ENCODE measurements around the gene ACCS.

The ACCS gene

GRCh38 chr11:44043157-44043556 lies 22.9 kb upstream of the ACCS start:
- DNase-seq, result no peak

GRCh38 chr11:44046182-44046581 lies 19.9 kb upstream of the ACCS start:
- DNase-seq, result no peak

DNA sequence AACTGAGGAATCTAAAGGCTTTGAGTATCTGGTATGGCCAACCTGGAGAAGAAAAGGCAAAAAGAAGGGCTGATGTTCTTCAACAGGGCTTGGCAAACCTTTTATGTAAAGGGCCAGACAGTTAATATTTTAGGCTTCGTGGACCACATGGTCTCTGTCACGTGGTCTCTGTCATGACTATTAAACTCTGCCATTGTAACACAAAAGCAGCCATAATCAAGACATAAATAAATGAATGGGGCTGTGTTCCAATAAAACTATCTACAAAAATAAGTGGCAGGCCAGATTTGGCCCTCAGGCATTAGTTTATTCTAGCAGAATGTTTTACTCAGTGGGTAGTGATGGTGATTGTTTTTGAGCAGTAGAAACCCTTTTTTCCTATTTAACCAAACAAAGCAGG lies 18.8 kb upstream of the ACCS start:
- no peak for DNase-seq

GRCh38 chr11:44047931-44048431 lies 18.1 kb upstream of the ACCS start, which contains the start of gene ACCSL:
Gene ACCSL, plus strand, starts transcription at chr11:44047981. Its CDS starts 56 bp downstream, at chr11:44048037.
- peak; percentile 2 for DNase-seq

DNA sequence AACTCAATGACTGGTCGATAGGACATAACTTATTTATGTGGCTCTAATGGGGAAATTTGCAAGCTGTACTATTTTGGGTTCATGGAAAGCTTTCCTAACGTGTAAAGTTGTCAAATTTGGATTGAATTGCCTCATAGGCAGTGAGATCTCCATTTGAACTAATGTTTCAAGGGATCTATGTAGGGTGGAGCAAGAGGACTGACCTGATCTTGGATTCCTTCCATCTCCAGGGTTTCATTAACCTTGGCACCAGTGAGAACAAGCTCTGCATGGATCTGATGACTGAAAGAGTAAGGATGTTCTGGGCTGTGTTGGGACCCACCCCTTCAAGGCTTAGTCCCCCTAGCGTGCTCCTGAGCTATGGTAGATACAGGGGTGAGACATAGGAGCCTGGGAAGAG lies 16.2 kb upstream of the ACCS start:
- DNase-seq, result no peak

DNA sequence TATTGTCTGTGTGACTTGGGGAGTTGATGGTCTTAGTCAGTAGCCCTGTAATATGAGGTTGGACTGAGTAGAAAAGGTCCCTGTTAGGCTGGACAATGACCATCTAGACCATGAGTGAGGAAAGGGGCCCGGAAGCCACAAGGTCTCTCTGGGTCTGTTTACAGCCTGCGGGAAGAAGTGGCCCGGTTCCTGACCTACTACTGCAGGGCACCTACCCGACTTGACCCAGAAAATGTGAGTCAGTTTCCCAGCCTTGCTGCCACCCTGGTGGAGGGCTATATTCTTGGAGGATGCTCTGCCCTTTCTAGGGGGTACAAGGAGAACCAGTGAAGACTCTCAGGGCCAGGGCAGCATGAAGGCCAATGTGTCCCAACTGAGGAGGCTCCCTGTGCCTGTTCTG lies 14.9 kb upstream of the ACCS start:
- DNase-seq, result no peak

- no peak for DNase-seq
These were observed 8.7 kb upstream of the ACCS start for GRCh38 chr11:44057340-44057739.

- no peak for DNase-seq
These were observed 7.8 kb upstream of the ACCS start for GRCh38 chr11:44058275-44058674.

DNA sequence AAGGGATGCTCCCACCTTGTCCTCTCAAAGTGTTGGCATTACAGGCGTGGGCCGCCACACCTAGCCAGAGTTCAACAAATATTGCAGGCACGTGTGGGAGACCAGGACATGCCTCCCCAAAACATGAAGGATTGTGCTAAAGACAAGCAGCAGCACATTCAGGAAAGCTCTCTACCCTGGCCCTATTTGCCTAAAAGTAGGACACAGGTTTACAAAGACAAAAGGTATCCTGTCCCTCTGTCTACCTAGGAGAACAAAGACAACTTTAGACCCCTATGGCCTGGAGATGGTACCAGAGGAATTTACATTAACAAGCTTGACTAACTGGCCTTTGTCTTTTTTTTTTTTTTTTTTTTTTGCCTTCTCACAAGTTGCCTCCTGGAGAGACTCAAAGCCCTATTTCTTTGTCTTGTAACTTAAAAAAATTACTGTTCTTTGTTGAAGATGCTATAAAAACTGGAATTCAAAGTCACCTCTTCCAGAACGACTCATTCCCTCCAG lies 859 bp upstream of the ACCS start:
- DNase-seq, result no peak

DNA sequence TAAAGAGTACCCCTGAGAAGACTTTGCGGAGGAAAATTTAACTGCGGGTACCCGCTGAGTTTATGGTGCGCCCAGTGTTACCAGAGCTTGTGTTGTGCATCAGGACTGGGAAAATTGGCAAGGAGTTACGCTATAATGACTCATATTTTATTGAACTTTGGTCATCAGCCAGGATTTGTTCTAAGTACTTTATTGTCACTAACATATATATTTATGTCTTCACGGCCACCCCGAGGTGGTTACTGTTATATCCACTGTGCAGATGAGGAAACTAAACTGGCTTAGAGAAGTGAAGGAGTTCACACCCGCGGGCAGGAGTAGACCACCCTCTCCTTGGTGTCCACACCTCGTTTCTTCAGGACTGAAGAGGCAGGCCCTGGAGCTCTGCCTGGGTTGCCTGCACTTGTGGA lies 667 bp downstream of the ACCS start:
- DNase-seq, result no peak

- no peak for DNase-seq
These were observed 1.2 kb downstream of the ACCS start for GRCh38 chr11:44067266-44067665.

DNA sequence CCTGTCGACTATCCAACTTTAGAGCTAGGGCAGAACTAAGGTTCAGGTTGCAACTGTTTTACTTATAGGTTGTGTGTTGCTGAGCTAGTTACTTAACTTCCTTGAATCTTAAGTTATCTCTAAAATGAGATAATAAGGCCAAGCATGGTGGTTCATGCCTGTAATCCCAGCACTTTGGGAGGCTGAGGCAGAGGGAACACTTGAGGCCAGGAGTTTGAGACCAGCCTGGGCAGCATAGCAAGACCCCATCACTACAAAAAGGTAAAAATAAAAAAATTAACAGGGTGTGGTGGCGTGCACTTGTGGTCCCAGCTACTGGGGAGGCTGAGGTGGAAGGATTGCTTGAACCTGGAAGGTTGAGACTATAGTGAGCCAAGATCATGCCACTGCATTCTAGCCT lies 2.1 kb downstream of the ACCS start:
- DNase-seq, result no peak

DNA sequence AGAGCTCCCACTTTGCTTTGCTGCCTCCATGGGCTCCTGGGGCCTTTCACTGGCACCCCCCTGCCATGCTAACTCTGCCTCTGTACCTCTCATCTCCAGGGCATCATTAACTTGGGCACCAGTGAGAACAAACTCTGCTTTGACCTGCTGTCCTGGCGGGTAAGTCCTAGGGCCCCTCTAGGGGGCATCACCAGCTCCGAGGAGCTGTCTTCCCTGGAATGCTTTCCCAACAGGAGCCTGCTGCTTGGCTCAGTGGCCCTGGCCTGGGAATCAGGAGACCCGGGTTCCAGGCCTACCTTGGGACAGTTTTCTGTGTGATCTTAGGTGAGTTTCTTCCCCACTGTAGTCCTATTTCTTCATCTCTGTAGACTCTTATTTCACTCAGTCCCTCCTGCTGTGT lies 5.1 kb downstream of the ACCS start:
- DNase-seq, result no peak

DNA sequence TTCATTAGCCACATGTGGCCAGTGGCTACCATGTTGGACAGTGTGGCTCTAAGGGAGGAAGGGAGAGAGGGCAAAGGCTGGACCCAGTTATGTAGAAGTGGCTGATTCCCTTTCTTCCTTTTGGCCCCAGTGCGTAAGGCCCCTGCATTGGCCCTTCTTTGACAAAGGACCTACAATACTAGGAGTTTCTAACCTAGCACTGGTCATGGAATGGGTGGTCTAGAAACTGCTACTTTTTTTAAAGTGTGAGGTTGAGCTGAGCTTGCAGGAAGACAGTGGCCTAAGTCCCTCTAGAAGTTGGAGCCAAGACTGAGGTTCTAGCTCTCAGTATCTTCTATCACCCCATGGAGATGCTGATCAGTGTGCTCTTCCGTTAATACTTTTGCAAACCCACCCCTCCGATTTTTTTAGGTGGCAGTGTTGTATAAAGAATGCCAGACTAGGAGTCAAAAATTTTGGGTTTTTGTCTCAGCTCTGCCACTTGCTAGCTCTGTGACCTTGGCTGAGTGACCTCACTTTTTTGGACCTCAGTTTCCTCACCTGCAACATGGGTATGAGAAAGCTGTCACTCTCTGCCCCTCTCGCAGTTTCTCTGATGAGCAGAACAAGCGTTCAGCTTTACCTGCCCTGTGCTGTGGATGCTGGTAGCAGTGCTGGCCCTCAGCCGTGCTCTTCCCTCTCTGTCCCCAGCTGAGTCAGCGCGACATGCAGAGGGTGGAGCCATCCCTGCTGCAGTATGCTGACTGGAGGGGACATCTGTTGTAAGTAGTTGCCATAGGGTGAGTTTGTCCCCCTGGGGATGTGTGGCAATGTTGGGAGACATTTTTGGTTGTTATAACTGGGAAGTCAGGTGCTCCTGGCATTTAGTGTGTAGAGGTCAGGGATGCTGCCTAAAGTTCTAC lies 6.9 kb downstream of the ACCS start:
- no peak for DNase-seq

- DNase-seq, result no peak
These were observed 12.7 kb downstream of the ACCS start for GRCh38 chr11:44078794-44079193.

GRCh38 chr11:44079376-44079775 lies 13.3 kb downstream of the ACCS start:
- no peak for DNase-seq

GRCh38 chr11:44080951-44081350 lies 14.9 kb downstream of the ACCS start:
- DNase-seq, result no peak

GRCh38 chr11:44082645-44083044 lies 16.6 kb downstream of the ACCS start:
- no peak for DNase-seq

- DNase-seq, result no peak
These were observed 17.4 kb downstream of the ACCS start for GRCh38 chr11:44083433-44083832.

DNA sequence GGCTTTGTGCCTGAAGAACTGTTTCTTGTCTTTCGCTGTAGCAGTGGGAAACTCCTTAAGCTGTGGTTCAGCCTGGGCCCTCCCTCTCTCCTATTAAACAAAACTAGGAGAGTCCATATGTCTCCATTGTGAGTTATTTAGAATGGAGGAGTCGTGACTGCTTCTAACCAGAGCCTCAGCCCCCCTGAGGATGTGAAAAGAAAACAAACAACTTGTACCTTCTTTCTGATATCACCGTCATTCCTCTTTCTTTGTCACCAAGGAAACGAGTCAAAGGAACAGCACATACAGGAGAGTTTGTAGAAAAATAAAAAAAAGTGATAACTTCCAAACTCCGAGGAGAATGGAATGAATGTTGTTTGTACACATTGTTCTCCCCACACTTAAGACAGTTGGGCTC lies 17.8 kb downstream of the ACCS start:
- no peak for DNase-seq

- no peak for DNase-seq
These were observed 19.3 kb downstream of the ACCS start for GRCh38 chr11:44085330-44085729.

DNA sequence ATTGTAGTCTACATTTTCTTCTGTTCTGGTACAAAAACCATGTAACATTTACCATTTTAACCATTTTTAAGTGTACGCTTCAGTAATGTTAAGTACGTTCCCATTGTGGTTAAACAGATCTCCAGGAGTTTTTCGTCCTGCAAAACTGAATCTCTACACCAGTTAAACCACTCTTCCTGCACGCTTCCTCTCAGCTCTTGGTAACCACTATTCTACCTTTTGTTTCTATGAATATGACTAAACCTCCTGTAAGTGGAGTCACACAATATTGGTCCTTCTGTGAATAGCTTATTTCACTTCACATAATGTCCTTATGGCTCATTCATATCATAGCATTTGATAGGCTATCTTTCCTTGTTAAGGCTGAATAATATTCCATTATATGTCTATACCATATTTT lies 22.3 kb downstream of the ACCS start:
- no peak for DNase-seq

DNA sequence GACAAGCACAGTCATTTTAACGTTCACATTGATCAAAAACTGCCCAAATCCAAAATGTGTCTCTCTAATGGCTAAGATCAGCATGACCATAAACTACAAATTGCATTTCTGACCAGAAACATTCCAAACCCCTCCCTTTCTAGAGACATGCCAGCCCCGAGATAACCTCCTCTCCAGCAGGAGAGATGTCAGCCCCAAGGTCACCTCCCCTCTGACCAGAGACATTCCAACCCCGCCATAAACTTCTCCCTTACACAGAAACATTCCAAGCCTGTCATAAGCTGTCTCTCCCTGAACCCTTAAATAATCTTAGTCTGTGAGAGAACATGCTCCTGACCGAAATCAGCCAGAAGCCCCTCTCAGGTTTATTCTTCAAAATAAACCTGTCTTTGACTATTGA lies 22.8 kb downstream of the ACCS start:
- DNase-seq, result no peak

- DNase-seq, result no peak
These were observed 24.5 kb downstream of the ACCS start for GRCh38 chr11:44090539-44090938.

All from midbrain (tissue), 1 donor.